GM18526 (cell line): ENCODE data around the gene ANKMY2.

Experiments
- POLR2A ChIP-seq: IDR thresholded peaks from 3 replicates; pipeline ENCODE4 v1.6.1; 2011; ENCODE audit not compliant: insufficient read length; ENCODE audit errors: extremely low read depth

ANKMY2 gene

DNA sequence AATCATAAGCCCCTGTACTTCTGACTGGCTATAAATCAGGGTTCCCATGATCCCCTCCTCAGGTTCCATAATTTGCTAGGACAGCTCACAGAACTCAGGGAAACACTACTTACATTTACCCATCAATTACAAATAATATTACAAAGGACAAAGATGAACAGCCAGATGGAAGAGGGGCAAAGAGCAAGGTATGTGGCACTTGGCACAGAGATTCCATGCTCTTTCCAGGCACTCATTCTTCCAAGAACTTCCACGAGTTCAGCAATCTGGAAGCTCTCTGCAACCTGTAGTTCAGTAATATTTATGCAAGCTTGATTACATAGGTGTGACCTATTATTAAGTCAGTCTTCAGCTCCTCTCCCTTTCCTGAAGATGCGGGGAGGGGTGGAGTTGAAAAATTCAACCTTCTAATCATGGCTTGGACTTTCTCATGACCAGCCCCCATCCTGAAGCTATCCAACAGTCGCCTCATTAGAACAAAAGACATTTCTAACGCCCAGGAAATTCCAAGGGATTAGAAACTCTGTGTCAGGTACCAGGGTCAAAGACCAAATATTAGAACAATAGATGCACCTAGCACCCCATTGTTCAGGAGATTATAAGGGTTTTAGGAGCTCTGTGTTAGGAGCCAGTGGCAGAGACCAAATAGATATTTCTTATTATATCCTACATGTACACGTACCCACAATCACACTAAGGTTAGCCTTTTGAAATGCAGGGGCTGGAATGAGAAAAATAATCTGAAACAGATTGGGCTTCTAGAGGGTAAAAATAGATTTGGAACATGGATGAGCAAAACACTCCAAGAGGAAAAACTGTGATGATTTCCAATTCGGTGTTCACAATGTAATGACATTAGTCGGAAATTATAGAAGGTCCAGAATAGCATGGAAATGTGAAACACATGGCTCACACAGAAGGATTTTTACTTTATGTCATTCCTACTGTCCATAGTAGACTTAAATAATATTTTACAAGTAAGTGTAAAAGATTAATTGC lies 7.0 kb downstream of the ANKMY2 start:
- no peak for TF ChIP-seq POLR2A

DNA sequence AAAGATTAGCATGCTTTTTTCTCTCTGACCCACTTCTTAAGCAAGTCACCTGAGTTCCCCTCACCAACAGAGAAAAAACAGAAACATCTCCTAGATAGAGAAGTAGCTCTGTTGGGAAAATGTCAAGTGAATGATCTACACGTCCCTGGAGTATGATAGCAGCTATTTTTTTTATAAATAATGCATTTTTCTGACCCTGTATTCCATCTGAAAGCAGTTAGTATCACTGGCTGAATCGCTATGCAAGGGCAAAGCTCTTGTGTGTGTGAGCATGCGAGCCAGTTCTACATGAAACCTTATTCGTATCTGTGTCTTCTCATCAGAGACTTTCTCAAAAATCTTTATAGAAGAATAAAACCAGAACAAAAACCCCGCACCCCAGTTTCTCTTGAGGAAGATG lies 8.2 kb downstream of the ANKMY2 start:
- no peak for TF ChIP-seq POLR2A

DNA sequence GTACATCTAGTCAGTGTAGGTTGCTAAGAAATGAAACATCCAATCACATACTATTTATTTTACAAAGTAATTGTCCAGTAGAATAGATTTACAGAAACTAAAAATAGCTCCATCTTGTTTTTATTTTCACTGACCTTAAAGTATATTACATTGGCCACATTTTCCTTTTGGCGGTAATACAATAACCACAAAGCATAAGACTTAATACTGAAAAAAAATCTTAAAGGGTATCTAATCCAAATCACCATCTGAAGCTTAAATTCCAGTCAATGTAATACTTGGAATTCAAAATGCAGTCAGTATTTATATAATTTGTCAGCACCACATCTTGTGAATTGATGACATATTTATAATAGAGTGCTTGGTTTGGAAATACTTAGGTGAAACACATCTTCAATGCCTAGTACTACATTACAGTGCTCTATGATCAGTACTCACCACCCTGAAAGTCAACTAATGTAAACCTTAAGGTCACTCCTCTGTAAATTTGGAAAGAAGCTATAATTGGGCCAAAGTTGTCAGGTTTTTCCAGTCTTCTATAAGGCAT lies 8.9 kb downstream of the ANKMY2 start:
- TF ChIP-seq POLR2A: no peak

DNA sequence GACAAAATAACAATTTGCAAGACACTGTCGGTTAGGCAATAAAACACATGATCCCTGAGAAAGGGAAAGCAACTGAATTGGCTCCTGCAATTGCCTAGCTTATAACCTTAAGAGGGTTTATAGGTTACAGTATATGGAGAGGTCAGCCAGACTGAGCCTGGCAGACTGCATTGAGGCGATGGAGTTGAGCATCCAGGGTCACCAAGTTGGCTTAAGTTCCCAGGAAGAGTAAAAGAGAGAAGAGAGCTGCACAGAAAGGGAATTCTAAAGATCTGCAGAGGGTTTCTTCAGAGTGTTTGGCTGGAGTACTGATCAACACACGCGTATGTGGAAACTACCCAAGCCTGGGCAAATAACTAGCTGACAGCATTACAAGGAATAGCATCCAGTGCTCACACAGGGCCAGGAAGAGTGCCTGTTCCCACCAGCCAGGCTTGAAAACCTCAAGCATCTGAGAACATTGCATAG lies 11.2 kb downstream of the ANKMY2 start:
- no peak for TF ChIP-seq POLR2A

DNA sequence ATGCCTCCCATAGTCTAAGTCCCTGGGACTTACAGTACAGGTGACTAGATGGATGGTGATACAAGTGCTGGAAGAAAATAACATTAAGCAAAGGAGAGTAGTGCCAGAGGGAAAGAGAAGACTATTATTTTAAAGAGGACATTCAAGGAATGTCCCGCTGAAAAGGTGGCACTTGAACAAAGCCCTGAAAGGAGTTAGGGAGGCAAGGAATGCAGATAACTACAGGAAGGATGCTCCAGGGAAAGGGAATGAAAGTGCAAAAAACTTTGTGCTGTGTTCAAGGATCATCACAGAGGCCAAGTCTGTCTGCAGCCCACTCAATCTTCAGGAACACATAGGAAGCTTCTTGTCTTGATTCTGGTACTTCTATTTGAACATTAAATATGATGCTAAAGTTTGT lies 14.9 kb downstream of the ANKMY2 start:
- no peak for TF ChIP-seq POLR2A

DNA sequence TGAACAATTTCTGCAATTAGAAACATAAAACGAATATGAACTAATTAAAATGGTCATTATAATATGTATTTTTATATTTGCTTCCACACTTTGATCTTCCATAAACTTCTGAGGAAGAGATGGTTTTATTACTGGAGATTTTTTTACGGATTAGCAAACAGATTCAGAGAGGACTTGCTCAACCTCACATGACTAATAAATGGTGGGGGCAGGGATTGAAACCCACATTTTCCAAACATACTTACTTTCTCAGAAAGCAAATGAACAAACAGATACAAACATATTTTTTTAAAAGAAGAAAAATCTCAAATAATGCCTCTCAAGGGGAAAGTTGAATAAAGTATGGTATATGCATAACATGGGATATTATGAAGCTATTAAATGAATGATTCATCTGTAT lies 18.3 kb downstream of the ANKMY2 start:
- TF ChIP-seq POLR2A: no peak

DNA sequence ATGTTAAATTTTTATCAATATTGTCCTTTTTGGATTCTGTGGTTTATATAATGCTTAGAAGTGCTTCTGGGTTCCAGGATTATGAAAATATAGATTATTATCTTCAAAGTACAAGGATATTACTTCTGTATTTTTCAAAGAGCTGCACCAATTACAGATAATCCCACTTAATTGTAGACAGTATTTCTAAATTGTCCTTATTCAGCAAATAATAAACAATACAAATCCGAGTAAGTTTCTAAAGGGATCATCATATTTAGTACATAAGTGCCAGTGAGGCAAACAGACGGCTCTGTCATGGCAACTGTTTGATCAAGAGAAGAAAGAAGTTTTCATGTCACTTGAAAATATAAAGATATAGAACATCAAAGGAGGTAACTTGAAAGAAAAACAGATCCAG lies 19.2 kb downstream of the ANKMY2 start:
- no peak for TF ChIP-seq POLR2A

DNA sequence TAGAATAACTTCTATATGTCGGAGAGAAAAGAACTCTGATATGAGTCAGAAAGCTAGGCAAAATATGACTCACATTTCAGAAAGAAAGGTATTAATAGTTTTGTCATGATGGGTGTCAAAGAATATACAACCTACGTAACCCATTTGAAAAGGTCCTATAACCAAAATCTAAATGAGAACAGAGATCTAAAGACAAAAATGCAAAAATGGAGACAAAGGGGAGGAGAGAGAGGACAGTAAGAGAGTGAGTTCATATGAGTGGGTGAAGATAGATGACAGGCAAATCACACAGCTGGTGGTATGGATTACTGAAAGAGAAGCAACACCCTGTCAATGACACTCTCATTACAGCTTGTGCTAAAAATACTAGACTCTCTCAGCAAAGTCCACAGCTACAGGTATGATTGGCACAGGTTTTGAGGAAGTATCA lies 25.6 kb downstream of the ANKMY2 start:
- no peak for TF ChIP-seq POLR2A

DNA sequence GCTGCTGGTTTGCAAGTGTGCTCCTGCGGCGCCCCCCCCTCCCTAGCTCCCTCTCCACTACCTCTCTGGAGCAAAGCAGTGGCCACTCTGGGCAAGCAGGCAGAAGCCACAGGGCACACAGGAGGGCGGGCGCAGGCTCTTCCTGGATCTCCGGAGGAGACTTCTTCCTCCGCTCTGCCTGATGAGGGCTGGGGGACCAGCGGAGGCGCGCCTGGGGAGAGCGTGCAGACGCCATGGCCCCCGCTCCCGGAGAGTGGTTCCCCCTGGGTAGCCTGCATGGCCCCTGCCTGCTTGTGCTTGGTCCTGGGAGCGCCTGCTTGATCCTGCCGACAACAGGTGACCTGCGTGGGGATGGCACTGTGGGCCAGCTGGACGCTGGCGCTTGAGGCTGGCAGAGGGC lies 29.0 kb downstream of the ANKMY2 start:
- TF ChIP-seq POLR2A: no peak

DNA sequence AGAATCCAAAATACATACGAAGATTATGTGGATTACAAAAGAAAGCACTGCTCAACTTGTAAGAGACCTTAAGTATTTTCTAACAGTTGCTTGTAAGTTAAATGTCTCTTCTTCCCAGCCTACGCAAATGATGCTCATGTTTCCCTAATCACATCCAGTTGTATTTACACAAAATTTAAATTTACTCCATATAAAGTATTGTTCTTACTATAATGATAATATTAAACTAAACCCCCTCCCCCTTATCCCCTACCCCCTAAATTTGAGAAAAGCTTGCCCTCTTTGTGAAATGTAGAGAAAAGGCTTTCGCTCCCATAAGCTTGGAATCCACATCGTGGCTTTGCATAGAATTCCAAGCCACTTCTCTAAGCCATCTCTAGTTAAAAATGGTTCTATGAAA lies 29.4 kb downstream of the ANKMY2 start:
- no peak for TF ChIP-seq POLR2A

DNA sequence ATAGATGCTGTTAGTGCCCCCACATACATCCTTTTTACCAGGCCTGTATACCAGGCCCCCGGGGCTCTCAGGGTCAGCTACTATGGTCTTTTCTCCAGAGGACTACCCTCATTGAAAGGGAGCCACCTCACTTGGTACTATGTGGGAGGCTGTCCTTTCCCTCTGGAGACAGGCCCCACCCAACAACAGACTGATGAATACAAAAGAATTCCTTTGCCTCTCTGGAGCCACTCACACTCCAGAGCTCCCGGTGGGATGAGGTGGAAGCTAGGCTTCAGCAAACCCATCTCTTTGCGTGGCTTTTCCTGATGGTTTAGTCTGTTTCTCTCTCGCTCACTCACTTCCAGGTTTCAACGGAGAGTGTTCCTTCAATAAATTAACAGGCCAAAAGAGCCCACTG lies 30.3 kb downstream of the ANKMY2 start:
- TF ChIP-seq POLR2A: no peak

DNA sequence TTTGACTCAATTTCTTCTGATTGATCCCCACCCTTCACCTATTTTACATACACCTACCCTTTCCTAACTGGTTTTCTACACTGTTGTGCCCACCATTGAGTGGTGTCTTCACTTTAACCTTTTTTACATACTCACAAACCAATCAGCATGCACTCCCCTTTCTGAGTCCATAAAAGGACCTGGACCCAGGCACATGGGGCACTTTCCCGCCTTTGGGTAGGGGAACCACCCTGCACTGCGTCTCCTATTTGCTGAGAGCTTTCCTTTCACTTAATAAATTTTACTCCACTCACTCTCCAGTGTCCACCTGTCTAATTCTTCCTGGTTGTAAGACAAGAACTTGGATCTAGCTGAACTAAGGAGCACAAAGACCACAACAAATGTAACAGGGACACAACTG lies 33.8 kb downstream of the ANKMY2 start:
- TF ChIP-seq POLR2A: no peak

DNA sequence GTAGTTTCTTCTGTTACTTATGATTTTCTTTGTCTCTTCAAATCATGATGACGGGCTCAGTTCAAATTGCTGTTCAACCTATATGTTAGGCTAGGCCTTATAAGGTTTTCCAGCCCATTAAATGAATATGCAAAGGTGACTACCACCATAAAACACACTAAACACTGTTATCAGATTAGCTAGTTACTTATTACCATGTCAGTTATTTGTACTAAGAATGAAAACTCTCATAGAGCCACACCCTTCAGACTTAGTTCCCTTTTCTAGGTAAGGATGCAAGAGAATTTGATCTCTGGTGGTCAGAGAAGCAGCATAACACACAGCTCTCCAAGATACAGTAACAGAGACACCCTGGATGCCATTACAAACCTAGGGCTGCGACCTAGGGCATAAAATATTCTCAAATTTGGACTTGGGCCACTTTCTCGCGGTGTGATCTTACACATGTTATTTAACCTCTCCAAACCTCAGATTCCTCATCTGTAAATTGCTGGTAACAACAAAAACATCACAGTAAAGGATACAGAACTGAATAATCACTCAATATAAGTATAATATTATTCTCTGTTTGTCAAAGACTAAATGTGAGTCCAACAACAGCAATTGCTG lies 35.6 kb downstream of the ANKMY2 start:
- no peak for TF ChIP-seq POLR2A

DNA sequence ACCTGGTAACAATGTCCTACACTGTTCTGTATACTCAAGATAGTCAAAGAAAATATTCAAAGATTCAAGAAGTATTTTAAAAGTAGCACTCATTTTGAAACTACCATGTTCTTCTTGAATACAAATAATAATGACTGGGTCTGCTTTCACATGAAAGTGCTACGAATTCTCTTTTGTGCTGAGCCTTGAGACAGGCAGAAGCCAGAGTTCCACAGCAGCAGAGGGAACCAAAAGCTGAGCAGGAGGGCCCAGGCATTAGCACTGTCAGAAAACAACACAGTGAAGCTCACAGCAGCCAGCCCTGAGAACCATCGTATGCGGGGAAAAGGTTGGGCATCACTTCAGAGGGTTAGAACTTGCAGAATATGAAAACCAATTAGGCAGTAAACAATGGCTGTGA lies 38.9 kb downstream of the ANKMY2 start:
- TF ChIP-seq POLR2A: no peak

DNA sequence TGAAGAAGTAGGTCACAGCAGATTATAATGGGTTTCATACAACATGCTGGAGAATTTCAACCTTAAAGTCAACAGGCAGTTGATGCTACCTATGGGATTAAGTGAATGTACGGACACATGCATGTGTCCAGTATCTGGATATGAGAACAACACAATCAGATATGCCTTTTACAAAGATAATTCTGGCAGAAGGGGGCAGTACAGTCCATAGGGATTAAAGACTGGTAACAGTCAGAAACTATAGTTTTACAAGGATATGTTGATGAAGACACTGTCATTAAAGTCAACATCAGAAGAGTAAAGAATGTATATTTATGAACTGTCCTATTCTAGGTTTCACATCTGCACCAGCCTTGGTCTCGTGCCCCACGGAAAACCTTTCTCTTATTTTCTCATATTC lies 41.5 kb downstream of the ANKMY2 start:
- no peak for TF ChIP-seq POLR2A

DNA sequence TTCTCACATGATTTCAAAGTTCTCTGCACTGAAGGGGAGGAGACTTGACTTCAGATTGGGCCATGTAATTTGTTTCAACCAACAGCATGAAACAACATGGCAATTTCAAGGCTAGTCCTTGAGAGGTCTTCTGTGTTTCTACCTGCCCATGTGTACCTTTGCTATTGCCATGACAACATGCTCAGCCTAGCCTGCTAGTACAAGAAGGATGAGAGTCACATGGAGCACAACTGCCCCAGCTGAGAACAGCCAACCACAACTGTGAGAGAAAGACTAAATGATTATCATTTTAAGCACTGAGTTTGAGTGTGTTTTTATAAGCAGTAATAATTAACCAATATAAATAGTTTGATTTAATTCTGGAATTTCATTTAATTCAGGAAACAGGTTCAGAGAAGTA lies 41.9 kb downstream of the ANKMY2 start:
- TF ChIP-seq POLR2A: no peak
